T-cell (primary cell): ENCODE data around the gene UTP4. TPM values are rescaled to one million over a fixed set of nuclear protein-coding genes. Genes with fewer than 3 reads are reported as not detected.

ENCODE experiments used
- ATAC-seq, 4 experiments: fragments of 200-7000 bp in 3 of 4; fragments of 150-1000 bp in 1 of 4; cut with Tn5 transposase; replicated peaks in 1 of 4; 1 replicate in 3 of 4; 2 replicates in 1 of 4; pipeline ENCODE4 v1.10.0; 2021; ENCODE audit warnings: moderate library complexity in 3 of 4, mild to moderate bottlenecking in 2 of 4, moderate number of reproducible peaks in 1 of 4
- CTCF ChIA-PET, 2 donors: fragments of 300-600 bp; sonication (Branson Sonifier 250); formaldehyde crosslinking; loops; one replicate each; lab custom pipeline; 2022; ENCODE audit warnings: antibody characterized with exemption in 2 of 2; lab: Charles Lee
- POLR2A ChIA-PET, 2 donors: fragments of 300-600 bp; sonication (Branson Sonifier 250); formaldehyde crosslinking; loops; one replicate each; lab custom pipeline; 2022; ENCODE audit warnings: antibody characterized with exemption in 2 of 2; lab: Charles Lee
- DNase-seq, 35 experiments: peaks; one replicate each; pipeline versions ENCODE4 v3.0.0 to v3.0.0-alpha.2; 2013 to 2023
- H3K27ac ChIP-seq: one replicate; pipeline ENCODE4 v1.5.1; 2013; ENCODE audit warnings: low read length
- H3K27me3 ChIP-seq, 2 experiments: replicated peaks in 1 of 2; 1 replicate in 1 of 2; 2 replicates in 1 of 2; pipeline versions ENCODE4 v1.6.1 to v1.7.0; 2013; ENCODE audit warnings: low read length in 1 of 2, mixed read lengths in 1 of 2; ENCODE audit not compliant: control insufficient read depth in 2 of 2, insufficient read depth in 2 of 2; ENCODE audit errors: extremely low read depth in 1 of 2
- H3K36me3 ChIP-seq, 2 donors: 1 replicate in 1 of 2; 2 replicates in 1 of 2; pipeline versions ENCODE4 v1.6.1 to v1.7.0; 2013; ENCODE audit warnings: low read length in 1 of 2; ENCODE audit not compliant: control insufficient read depth in 2 of 2, insufficient read depth in 1 of 2; ENCODE audit errors: extremely low read depth in 1 of 2
- H3K4me1 ChIP-seq, 2 experiments: 1 replicate in 1 of 2; 2 replicates in 1 of 2; pipeline versions ENCODE4 v1.6.1 to v1.7.0; 2013; ENCODE audit warnings: low read length in 2 of 2, mixed read lengths in 1 of 2; ENCODE audit not compliant: insufficient read depth in 2 of 2, control insufficient read depth in 1 of 2; ENCODE audit errors: extremely low read depth in 1 of 2
- H3K4me3 ChIP-seq, 2 donors: 1 replicate in 1 of 2; 2 replicates in 1 of 2; pipeline versions ENCODE4 v1.5.1 to v1.7.0; 2013; ENCODE audit warnings: mild to moderate bottlenecking in 2 of 2, low read length in 1 of 2, moderate library complexity in 1 of 2; ENCODE audit not compliant: control insufficient read depth in 1 of 2; ENCODE audit errors: extremely low read depth in 1 of 2
- H3K9me3 ChIP-seq: 2 replicates; pipeline ENCODE4 v1.7.0; 2013
- H3K27ac Mint-ChIP-seq, 2 donors: one replicate each; pipeline ENCODE4 v1.8.0; 2020 to 2021; ENCODE audit warnings: mild to moderate bottlenecking in 2 of 2, mixed read lengths in 2 of 2
- H3K27me3 Mint-ChIP-seq, 2 donors: one replicate each; pipeline ENCODE4 v1.8.0; 2021 to 2022; ENCODE audit warnings: mixed read lengths in 2 of 2
- H3K36me3 Mint-ChIP-seq: one replicate; pipeline ENCODE4 v1.8.0; 2021; ENCODE audit warnings: mixed read lengths
- H3K4me1 Mint-ChIP-seq, 3 donors: one replicate each; pipeline ENCODE4 v1.8.0; 2020 to 2022; ENCODE audit warnings: mixed read lengths in 3 of 3, mild to moderate bottlenecking in 1 of 3
- H3K4me3 Mint-ChIP-seq, 3 donors: one replicate each; pipeline ENCODE4 v1.8.0; 2020 to 2022; ENCODE audit warnings: mild to moderate bottlenecking in 3 of 3, mixed read lengths in 3 of 3, moderate library complexity in 3 of 3
- H3K9me3 Mint-ChIP-seq, 3 donors: one replicate each; pipeline ENCODE4 v1.8.0; 2020 to 2022; ENCODE audit warnings: mixed read lengths in 3 of 3
- WGBS: methylation state at CpG from one replicate; pipeline ENCODE4 v1.1.5; 2013; ENCODE audit warnings: missing lambda C conversion rate; ENCODE audit not compliant: insufficient coverage; 5-methylcytosine and 5-hydroxymethylcytosine counted together
- total RNA-seq, 35 experiments: library from RNA in 6 of 35; stranded (reverse) in 6 of 35; fragments of 120-200 nt in 1 of 35; gene quantifications; one replicate each; pipeline versions ENCODE4 v1.2.1 to v1.2.4 and lab custom pipeline; 2013 to 2026

UTP4 gene
- total RNA-seq, 5 donors from 2014 or later (not counting 1 experiment from before 2014, with no cell fraction given) = 30.3 to 42.5 (median 37.8) TPM

DNA sequence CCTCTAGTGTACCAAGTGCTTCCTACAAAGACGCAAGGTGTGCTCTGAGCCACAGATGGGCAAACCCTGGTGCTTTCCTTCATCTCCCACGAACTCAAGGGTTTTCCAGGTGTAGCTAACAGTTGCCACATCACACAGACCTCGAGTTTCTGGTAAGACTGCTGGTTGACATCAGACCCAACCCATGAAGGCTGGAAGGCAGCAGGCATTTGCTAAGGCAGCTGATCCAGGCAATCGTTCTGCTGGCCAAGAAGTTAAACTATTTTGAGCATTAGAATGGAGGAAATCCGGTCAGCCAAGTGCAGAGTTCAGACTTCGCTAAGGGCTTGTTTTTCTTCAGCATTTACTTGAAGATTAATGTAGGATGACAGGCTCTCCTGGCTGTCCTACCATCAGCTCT is 15.5 kb upstream of the UTP4 start:
- peaks cover 0 to 6% of the 10 kb centered on the region in 2 experiments for H3K27me3 ChIP-seq
- Mint-ChIP-seq H3K4me1 (peaks cover 0 to 10% (median 6%) of the 10 kb centered on the region in 3 donors), H3K27ac (no peak overlapping the region), H3K4me3 (no peak overlapping the region), H3K9me3 (no peaks in the 10 kb centered on the region), H3K36me3 (peaks cover 35% of the 10 kb centered on the region), H3K27me3 (no peaks in the 10 kb centered on the region)
- POLR2A ChIA-PET = no interaction called here
- H3K9me3 ChIP-seq = no peaks in the 10 kb centered on the region
- no peak for ATAC-seq
- H3K4me1 ChIP-seq = peaks cover 0 to 12% of the 10 kb centered on the region in 2 experiments
- no peak overlapping the region for H3K4me3 ChIP-seq
- WGBS = 55% methylated on average over 5 of the region's 6 CpGs
- CTCF ChIA-PET = no interaction called here
- no peak for DNase-seq
- no peak overlapping the region for H3K27ac ChIP-seq
- H3K36me3 ChIP-seq = peaks cover 3 to 64% of the 10 kb centered on the region in 2 donors

DNA sequence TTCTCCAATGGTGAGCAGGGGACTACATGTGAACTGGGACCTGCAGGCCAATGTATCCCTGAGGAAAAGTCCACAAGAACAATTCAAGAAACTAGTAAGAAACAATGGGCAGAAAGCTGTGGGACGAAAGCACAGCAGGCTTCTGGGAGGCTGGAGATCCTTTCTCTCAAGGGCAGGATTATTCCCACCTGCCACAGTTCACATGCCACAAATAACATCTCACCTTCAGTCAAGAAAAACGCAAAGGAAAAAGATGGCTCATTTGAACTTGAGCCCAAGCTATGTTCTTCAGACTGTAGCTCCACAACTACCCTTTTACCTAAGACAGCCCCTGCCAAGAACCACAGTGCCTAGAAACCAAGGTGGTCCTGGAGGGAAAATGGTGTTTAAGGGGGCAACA is 14.0 kb upstream of the UTP4 start:
- ATAC-seq (no peak), DNase-seq (no peak)
- H3K4me3 Mint-ChIP-seq = no peak overlapping the region
- peaks cover 0 to 4% of the 10 kb centered on the region in 2 experiments for H3K4me1 ChIP-seq
- peaks cover 0 to 10% (median 6%) of the 10 kb centered on the region in 3 donors for H3K4me1 Mint-ChIP-seq
- no peaks in the 10 kb centered on the region for H3K27me3 ChIP-seq
- H3K27ac Mint-ChIP-seq = no peak overlapping the region
- H3K4me3 ChIP-seq = no peak overlapping the region
- ChIA-PET CTCF (interaction anchor here in 1 of 2 donors (0.6 kb wide), 1 partner anchor 12 kb away, joined by 3 read pairs; no protein-coding TSS in a partner anchor), POLR2A (no interaction called here)
- 90% methylated on average over 2 of the region's 2 CpGs for WGBS
- peaks cover 35% of the 10 kb centered on the region for H3K36me3 Mint-ChIP-seq
- H3K9me3 ChIP-seq = no peaks in the 10 kb centered on the region
- H3K36me3 ChIP-seq = peaks cover 3 to 64% of the 10 kb centered on the region in 2 donors
- no peaks in the 10 kb centered on the region for H3K9me3 Mint-ChIP-seq
- H3K27me3 Mint-ChIP-seq = no peaks in the 10 kb centered on the region
- no peak overlapping the region for H3K27ac ChIP-seq

DNA sequence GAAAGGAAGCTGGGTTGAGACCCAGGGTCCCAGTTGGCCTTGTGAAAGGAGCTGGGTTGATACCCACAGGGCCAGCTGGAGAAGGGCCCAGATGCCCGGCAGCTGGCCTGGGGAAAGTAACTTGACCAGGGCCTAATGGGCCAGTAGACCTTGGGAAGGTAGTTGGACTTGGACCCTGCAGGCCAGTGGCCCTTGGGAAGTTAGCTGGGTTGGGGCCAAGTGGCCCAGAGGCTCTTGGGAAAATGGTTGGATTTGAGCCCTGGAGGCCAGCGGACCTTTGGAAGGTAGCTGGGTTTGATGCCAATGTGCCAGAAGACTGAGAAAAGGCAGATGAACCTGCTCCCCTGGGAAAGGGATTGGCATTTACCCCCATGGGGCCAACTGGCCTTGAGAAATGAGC is 13.5 kb upstream of the UTP4 start:
- no peaks in the 10 kb centered on the region for H3K9me3 ChIP-seq
- no peak for DNase-seq
- H3K4me1 Mint-ChIP-seq = peaks cover 4 to 11% (median 7%) of the 10 kb centered on the region in 3 donors
- 94% methylated on average over 2 of the region's 2 CpGs for WGBS
- H3K4me3 ChIP-seq = no peak overlapping the region
- H3K27ac Mint-ChIP-seq = no peak overlapping the region
- H3K27me3 ChIP-seq = no peaks in the 10 kb centered on the region
- peaks cover 0 to 4% of the 10 kb centered on the region in 2 experiments for H3K4me1 ChIP-seq
- peaks cover 3 to 64% of the 10 kb centered on the region in 2 donors for H3K36me3 ChIP-seq
- H3K36me3 Mint-ChIP-seq = peaks cover 35% of the 10 kb centered on the region
- no peak overlapping the region for H3K27ac ChIP-seq
- ChIA-PET POLR2A (no interaction called here), CTCF (no interaction called here)
- H3K27me3 Mint-ChIP-seq = no peaks in the 10 kb centered on the region
- no peak for ATAC-seq
- no peaks in the 10 kb centered on the region for H3K9me3 Mint-ChIP-seq
- H3K4me3 Mint-ChIP-seq = no peak overlapping the region

DNA sequence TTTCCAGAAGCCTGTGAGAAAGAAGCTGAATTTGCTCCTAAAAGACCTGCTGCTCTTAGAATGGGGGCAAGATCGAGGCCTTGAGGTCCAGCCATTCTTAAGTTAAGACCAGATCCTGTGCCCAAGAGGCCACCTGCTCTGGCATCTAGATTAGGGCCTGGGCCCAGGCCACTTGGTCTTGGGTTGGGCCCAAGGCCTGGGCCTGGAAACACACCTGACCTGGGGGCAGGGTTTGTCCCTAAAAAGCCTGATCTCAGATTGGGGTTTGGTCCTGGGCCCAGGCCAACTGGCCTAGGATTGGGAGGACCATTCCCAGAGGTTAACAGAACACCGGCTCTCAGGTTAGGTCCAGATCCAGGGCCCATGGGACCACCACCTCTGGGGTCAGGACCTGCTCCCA is 12.9 kb upstream of the UTP4 start:
- ChIA-PET CTCF (no interaction called here), POLR2A (no interaction called here)
- Histone ChIP-seq H3K27ac (no peak overlapping the region), H3K27me3 (no peaks in the 10 kb centered on the region), H3K4me3 (no peak overlapping the region), H3K36me3 (peaks cover 3 to 59% of the 10 kb centered on the region in 2 donors), H3K9me3 (no peaks in the 10 kb centered on the region), H3K4me1 (peaks cover 0 to 7% of the 10 kb centered on the region in 2 experiments)
- DNase-seq (no peak), ATAC-seq (no peak)
- 100% methylated on average over 2 of the region's 2 CpGs for WGBS
- Mint-ChIP-seq H3K36me3 (peaks cover 34% of the 10 kb centered on the region), H3K4me1 (peaks cover 6 to 13% (median 9%) of the 10 kb centered on the region in 3 donors), H3K9me3 (no peaks in the 10 kb centered on the region), H3K27ac (no peak overlapping the region), H3K4me3 (no peak overlapping the region), H3K27me3 (no peaks in the 10 kb centered on the region)

DNA sequence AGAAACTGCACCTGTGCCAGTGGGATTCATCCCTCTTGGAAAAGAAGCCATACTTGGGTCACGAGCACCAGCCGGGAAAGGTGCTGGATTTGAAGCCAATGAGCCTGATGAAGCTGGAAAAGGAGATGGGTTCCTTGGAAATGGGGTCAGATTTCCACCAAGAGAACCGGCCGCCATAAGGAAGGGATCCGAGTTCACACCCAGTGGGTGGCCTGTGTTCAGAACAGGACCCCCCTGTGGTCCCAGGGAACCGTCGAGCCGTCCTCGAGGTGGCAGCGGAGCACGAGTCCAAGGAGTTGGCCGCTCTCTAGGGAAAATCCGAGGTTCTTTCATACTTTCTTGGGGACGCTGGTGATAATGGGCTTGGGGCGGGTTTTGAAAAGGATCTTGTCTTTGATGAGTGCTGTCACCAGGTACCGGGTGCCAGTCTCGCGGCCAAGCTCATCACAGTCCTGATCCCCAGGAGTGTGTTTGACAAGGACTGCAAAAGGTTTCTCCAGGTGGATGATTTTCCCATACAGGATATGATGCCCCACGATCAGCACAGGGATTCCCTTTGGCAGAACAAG is 12.3 kb upstream of the UTP4 start:
- no peak overlapping the region for H3K4me3 ChIP-seq
- ChIA-PET POLR2A (no interaction called here), CTCF (interaction anchor here in 1 of 2 donors (0.7 to 1.5 kb wide), 4 partner anchors 9 to 273 kb away, joined by 3 to 5 read pairs (median 4); no protein-coding TSS in a partner anchor)
- H3K4me3 Mint-ChIP-seq = no peak overlapping the region
- H3K4me1 Mint-ChIP-seq = peaks cover 7 to 13% (median 9%) of the 10 kb centered on the region in 3 donors
- H3K4me1 ChIP-seq = peaks cover 0 to 7% of the 10 kb centered on the region in 2 experiments
- H3K9me3 Mint-ChIP-seq = no peaks in the 10 kb centered on the region
- H3K27ac Mint-ChIP-seq = no peak overlapping the region
- H3K36me3 ChIP-seq = peaks cover 3 to 53% of the 10 kb centered on the region in 2 donors
- H3K27me3 ChIP-seq = no peaks in the 10 kb centered on the region
- 95% methylated on average over 18 of the region's 19 CpGs for WGBS
- H3K9me3 ChIP-seq = no peaks in the 10 kb centered on the region
- ATAC-seq = no peak
- no peak for DNase-seq
- H3K27me3 Mint-ChIP-seq = no peaks in the 10 kb centered on the region
- H3K27ac ChIP-seq = no peak overlapping the region
- peaks cover 28% of the 10 kb centered on the region for H3K36me3 Mint-ChIP-seq

DNA sequence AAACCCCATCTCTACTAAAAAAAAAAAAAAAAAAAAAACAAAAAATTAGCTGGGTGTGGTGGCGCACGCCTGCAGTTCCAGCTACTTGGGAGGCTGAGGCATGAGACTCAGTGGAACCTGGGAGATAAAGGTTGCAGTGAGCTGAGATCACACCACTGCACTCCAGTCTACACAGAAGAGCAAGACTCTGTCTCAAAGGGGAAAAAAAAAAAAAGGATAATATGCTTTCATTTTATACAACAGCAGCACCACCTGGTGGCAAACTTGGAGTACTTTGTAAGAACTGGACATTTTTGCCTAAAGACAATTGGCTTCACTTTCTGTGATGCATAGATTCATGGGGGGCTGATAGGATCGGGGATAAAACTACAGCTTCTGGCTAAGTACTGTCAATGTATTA is 8.5 kb upstream of the UTP4 start:
- WGBS = 67% methylated on average over 1 of the region's 3 CpGs
- no peaks in the 10 kb centered on the region for H3K9me3 Mint-ChIP-seq
- H3K27ac Mint-ChIP-seq = no peak overlapping the region
- no peaks in the 10 kb centered on the region for H3K27me3 Mint-ChIP-seq
- no peaks in the 10 kb centered on the region for H3K27me3 ChIP-seq
- peaks cover 15% of the 10 kb centered on the region for H3K36me3 Mint-ChIP-seq
- ATAC-seq (peak; percentile 32 to 82 (median 62)), DNase-seq (peak in 33 of 35 experiments; percentile 20 to 86 (median 64))
- H3K27ac ChIP-seq = no peak overlapping the region
- no peak overlapping the region for H3K4me3 Mint-ChIP-seq
- peaks cover 21 to 29% (median 25%) of the 10 kb centered on the region in 3 donors for H3K4me1 Mint-ChIP-seq
- no peaks in the 10 kb centered on the region for H3K9me3 ChIP-seq
- H3K36me3 ChIP-seq = peaks cover 3 to 35% of the 10 kb centered on the region in 2 donors
- H3K4me1 ChIP-seq = peaks cover 0 to 4% of the 10 kb centered on the region in 2 experiments
- POLR2A ChIA-PET = interaction anchor here in 1 of 2 donors (0.7 kb wide), 1 partner anchor 188 kb away, joined by 3 read pairs; no protein-coding TSS in a partner anchor
- CTCF ChIA-PET = interaction anchor here (0.6 to 2.4 kb wide), 20 partner anchors 8 to 1662 kb away, joined by 3 to 11 read pairs (median 4); partner anchors contain the start of genes CHTF8 (in 1 of the 2) and UTP4 (in 1 of the 2)
- H3K4me3 ChIP-seq = no peak overlapping the region
